ENCODE data around the gene ZNF444. TPM values are rescaled to one million over a fixed set of nuclear protein-coding genes. Genes with fewer than 3 reads are reported as not detected.

ZNF444 gene
- total and polyA plus RNA-seq, 7 donors: 11.4 to 57.4 (median 27.9) TPM

GRCh38 chr19:56142087-56142787 is 1.1 kb downstream of the ZNF444 start:
- H3K4me3 ChIP-seq: peak overlapping the region; percentile 59 to 63 (median 62)

GRCh38 chr19:56142897-56143434 is 1.9 kb downstream of the ZNF444 start:
- H3K27ac ChIP-seq: peak overlapping the region in 2 of 4 donors; percentile 95
- H3K27me3 ChIP-seq: no peaks in the 10 kb centered on the region
- H3K9me3 ChIP-seq: no peaks in the 10 kb centered on the region
- WGBS, 2 donors: 76 to 86% methylated on average over 4 of the region's 4 CpGs
- TF ChIP-seq POLR2A (IDR thresholded peaks at IDR 0.05) (no peak), EP300 (IDR thresholded peaks at IDR 0.05) (no peak), POLR2AphosphoS5 (IDR thresholded peaks at IDR 0.05) (no peak), CTCF (IDR thresholded peaks at IDR 0.05) (no peak)
- H3K4me1 ChIP-seq: peaks cover 0 to 25% (median 22%) of the 10 kb centered on the region in 4 donors
- intact Hi-C loops (cut with DNase I): loop anchor here (5.0 kb wide), 1 partner anchor 169 kb away; the partner anchor contains the start of gene ZSCAN5A
- peaks cover 0 to 20% (median 9%) of the 10 kb centered on the region in 4 donors for H3K36me3 ChIP-seq
- no peak overlapping the region for H3K4me3 ChIP-seq
- no peak for DNase-seq

More at GRCh38 chr19:56142087-56142787, 1.1 kb downstream of the ZNF444 start:
- 14 to 51% methylated on average over 17 of the region's 17 CpGs for WGBS, 2 donors
- peak overlapping the region; percentile 94 to 96 (median 95) for H3K27ac ChIP-seq
- DNase-seq: no peak
- no peaks in the 10 kb centered on the region for H3K9me3 ChIP-seq
- intact Hi-C loops (cut with DNase I): loop anchor here (5.0 kb wide), 1 partner anchor 170 kb away; the partner anchor contains the start of gene ZSCAN5A
- H3K27me3 ChIP-seq: no peaks in the 10 kb centered on the region
- H3K4me1 ChIP-seq: peaks cover 0 to 25% (median 22%) of the 10 kb centered on the region in 4 donors
- H3K36me3 ChIP-seq: peaks cover 0 to 13% (median 5%) of the 10 kb centered on the region in 4 donors
- no peak for TF ChIP-seq CTCF (IDR thresholded peaks at IDR 0.05)
- no peak for TF ChIP-seq POLR2AphosphoS5 (IDR thresholded peaks at IDR 0.05)
- no peak for TF ChIP-seq EP300 (IDR thresholded peaks at IDR 0.05)
- no peak for TF ChIP-seq POLR2A (IDR thresholded peaks at IDR 0.05)

GRCh38 chr19:56144376-56144775 is 3.3 kb downstream of the ZNF444 start:
- no peak for TF ChIP-seq POLR2AphosphoS5 (IDR thresholded peaks at IDR 0.05)
- TF ChIP-seq POLR2A (IDR thresholded peaks at IDR 0.05): no peak
- no peak for TF ChIP-seq CTCF (IDR thresholded peaks at IDR 0.05)
- no peak for TF ChIP-seq EP300 (IDR thresholded peaks at IDR 0.05)
- DNase-seq: no peak
- WGBS, 2 donors: 55 to 83% methylated on average over 6 of the region's 6 CpGs
- H3K27me3 ChIP-seq: no peaks in the 10 kb centered on the region
- H3K4me1 ChIP-seq: peaks cover 0 to 25% (median 22%) of the 10 kb centered on the region in 4 donors
- intact Hi-C loops (cut with DNase I): loop anchor here (5.0 kb wide), 1 partner anchor 168 kb away; the partner anchor contains the start of gene ZSCAN5A
- peaks cover 0 to 27% (median 13%) of the 10 kb centered on the region in 4 donors for H3K36me3 ChIP-seq
- no peak overlapping the region for H3K4me3 ChIP-seq
- no peak overlapping the region for H3K27ac ChIP-seq
- no peaks in the 10 kb centered on the region for H3K9me3 ChIP-seq

GRCh38 chr19:56144831-56145230 is 3.7 kb downstream of the ZNF444 start:
- Histone ChIP-seq H3K27me3 (no peaks in the 10 kb centered on the region), H3K36me3 (peaks cover 0 to 32% (median 13%) of the 10 kb centered on the region in 4 donors), H3K9me3 (no peaks in the 10 kb centered on the region), H3K4me1 (peaks cover 0 to 23% (median 19%) of the 10 kb centered on the region in 4 donors), H3K27ac (no peak overlapping the region), H3K4me3 (no peak overlapping the region)
- intact Hi-C loops (cut with DNase I): loop anchor here (5.0 kb wide), 1 partner anchor 167 kb away; the partner anchor contains the start of gene ZSCAN5A
- no peak for DNase-seq
- WGBS, 2 donors: 92 to 94% methylated on average over 12 of the region's 12 CpGs
- TF ChIP-seq POLR2AphosphoS5 (IDR thresholded peaks at IDR 0.05) (no peak), EP300 (IDR thresholded peaks at IDR 0.05) (no peak), CTCF (IDR thresholded peaks at IDR 0.05) (no peak), POLR2A (IDR thresholded peaks at IDR 0.05) (no peak)

All from sigmoid colon (tissue), 7 donors.